ENCODE measurements around the gene PIGR. TPM values are rescaled to one million over a fixed set of nuclear protein-coding genes. Genes with fewer than 3 reads are reported as not detected.

PIGR gene
- total RNA-seq, 1 donor from 2014 or later: 0.25 TPM

GRCh38 chr1:206969090-206969489, 22.8 kb upstream of the PIGR start:
- no peaks in the 10 kb centered on the region for H3K36me3 ChIP-seq
- no peak overlapping the region for H3K4me3 ChIP-seq
- no peaks in the 10 kb centered on the region for H3K9me3 ChIP-seq
- H3K27ac ChIP-seq: no peak overlapping the region
- TF ChIP-seq POLR2A (IDR thresholded peaks at IDR 0.05): no peak
- no peak for TF ChIP-seq POLR2AphosphoS5 (IDR thresholded peaks at IDR 0.05; ENCODE audit: insufficient read depth in 1 of 2, low read depth in 1 of 2)
- no peak for TF ChIP-seq CTCF (IDR thresholded peaks at IDR 0.05)
- intact Hi-C loops (cut with DNase I): no loop called here
- no peaks in the 10 kb centered on the region for H3K4me1 ChIP-seq
- DNase-seq (ENCODE audit: extremely low spot score in 2 of 2): no peak
- no peaks in the 10 kb centered on the region for H3K27me3 ChIP-seq

GRCh38 chr1:206967096-206967849, 21.0 kb upstream of the PIGR start:
- Histone ChIP-seq H3K27ac (no peak overlapping the region), H3K4me3 (no peak overlapping the region), H3K9me3 (no peaks in the 10 kb centered on the region), H3K4me1 (no peaks in the 10 kb centered on the region), H3K36me3 (no peaks in the 10 kb centered on the region), H3K27me3 (no peaks in the 10 kb centered on the region)
- TF ChIP-seq POLR2A (IDR thresholded peaks at IDR 0.05) (no peak), POLR2AphosphoS5 (IDR thresholded peaks at IDR 0.05; ENCODE audit: insufficient read depth in 1 of 2, low read depth in 1 of 2) (no peak), CTCF (IDR thresholded peaks at IDR 0.05) (no peak)
- DNase-seq (ENCODE audit: extremely low spot score in 2 of 2): no peak
- intact Hi-C loops (cut with DNase I): no loop called here

GRCh38 chr1:206965781-206966180, 19.5 kb upstream of the PIGR start:
- no peaks in the 10 kb centered on the region for H3K4me1 ChIP-seq
- TF ChIP-seq POLR2AphosphoS5 (IDR thresholded peaks at IDR 0.05; ENCODE audit: insufficient read depth in 1 of 2, low read depth in 1 of 2): no peak
- TF ChIP-seq POLR2A (IDR thresholded peaks at IDR 0.05): no peak
- no peak for TF ChIP-seq CTCF (IDR thresholded peaks at IDR 0.05)
- intact Hi-C loops (cut with DNase I): no loop called here
- no peaks in the 10 kb centered on the region for H3K36me3 ChIP-seq
- DNase-seq (ENCODE audit: extremely low spot score in 2 of 2): no peak
- no peaks in the 10 kb centered on the region for H3K9me3 ChIP-seq
- H3K27me3 ChIP-seq: no peaks in the 10 kb centered on the region
- no peak overlapping the region for H3K4me3 ChIP-seq
- H3K27ac ChIP-seq: no peak overlapping the region

- Histone ChIP-seq H3K36me3 (no peaks in the 10 kb centered on the region), H3K4me1 (no peaks in the 10 kb centered on the region), H3K27ac (no peak overlapping the region), H3K27me3 (no peaks in the 10 kb centered on the region), H3K4me3 (no peak overlapping the region), H3K9me3 (no peaks in the 10 kb centered on the region)
- no peak for DNase-seq (ENCODE audit: extremely low spot score in 2 of 2)
- intact Hi-C loops (cut with DNase I): no loop called here
- TF ChIP-seq CTCF (IDR thresholded peaks at IDR 0.05): no peak
- TF ChIP-seq POLR2A (IDR thresholded peaks at IDR 0.05): no peak
- TF ChIP-seq POLR2AphosphoS5 (IDR thresholded peaks at IDR 0.05; ENCODE audit: insufficient read depth in 1 of 2, low read depth in 1 of 2): no peak
These were observed 17.5 kb upstream of the PIGR start for GRCh38 chr1:206963740-206964139.

- Histone ChIP-seq H3K9me3 (no peaks in the 10 kb centered on the region), H3K4me1 (no peaks in the 10 kb centered on the region), H3K27ac (no peak overlapping the region), H3K36me3 (no peaks in the 10 kb centered on the region), H3K27me3 (no peaks in the 10 kb centered on the region), H3K4me3 (no peak overlapping the region)
- TF ChIP-seq POLR2AphosphoS5 (IDR thresholded peaks at IDR 0.05; ENCODE audit: insufficient read depth in 1 of 2, low read depth in 1 of 2) (no peak), POLR2A (IDR thresholded peaks at IDR 0.05) (no peak), CTCF (IDR thresholded peaks at IDR 0.05) (no peak)
- DNase-seq (ENCODE audit: extremely low spot score in 2 of 2): no peak
- intact Hi-C loops (cut with DNase I): no loop called here
These were observed 16.9 kb upstream of the PIGR start for GRCh38 chr1:206963119-206963712.

All from vagina (tissue), 2 donors.